SK-N-SH (cell line): ENCODE measurements around the gene SPTLC2. TPM values are rescaled to one million over a fixed set of nuclear protein-coding genes. Genes with fewer than 3 reads are reported as not detected.

Source experiments
- CTCF ChIA-PET: fragments of 300-600, 350-600 bp; formaldehyde crosslinking; extraction: SDS; loops from one replicate; lab custom pipeline; 2021; lab: Yijun Ruan, JAX
- POLR2A ChIA-PET: fragments of 350-600 bp; sonication (Branson Sonifier 250); formaldehyde crosslinking; extraction: SDS; loops from one replicate; lab custom pipeline; 2020; ENCODE audit warnings: antibody characterized with exemption, inconsistent platforms; lab: Yijun Ruan, JAX
- DNase-seq: peaks from one replicate; pipeline ENCODE4 v3.0.0; 2012
- H2AFZ ChIP-seq: fragments of 200-600 bp; sonication (generic); 2 replicates; pipeline ENCODE4 v1.8.1; 2016; ENCODE audit warnings: antibody characterized with exemption, mild to moderate bottlenecking, low read depth
- H3F3A ChIP-seq: fragments of 200-600 bp; sonication (generic); replicated peaks from 2 replicates; pipeline ENCODE3; 2016; ENCODE audit warnings: antibody characterized with exemption, mild to moderate bottlenecking; ENCODE audit not compliant: insufficient read depth
- H3K27ac ChIP-seq, 2 experiments: fragments of 200-500 bp in 1 of 2; fragments of 200-600 bp in 1 of 2; sonication (Bioruptor generic) in 1 of 2; sonication (generic), shearing (Covaris generic) in 1 of 2; 2 replicates each; pipeline versions ENCODE4 v1.5.1 to v1.6.1; 2014 to 2016; ENCODE audit warnings: low read depth in 2 of 2, inconsistent platforms in 1 of 2, low read length in 1 of 2, mild to moderate bottlenecking in 1 of 2, mixed read lengths in 1 of 2
- H3K27me3 ChIP-seq: fragments of 200-600 bp; sonication (generic), shearing (Covaris generic); 2 replicates; pipeline ENCODE4 v1.6.1; 2016; ENCODE audit warnings: mixed run types; ENCODE audit not compliant: insufficient read depth
- H3K36me3 ChIP-seq, 2 experiments: fragments of 200-500 bp in 1 of 2; fragments of 200-600 bp in 1 of 2; sonication (Bioruptor generic) in 1 of 2; sonication (generic) in 1 of 2; replicated peaks in 1 of 2; 2 replicates each; pipeline versions ENCODE3 to v1.5.1; 2014 to 2016; ENCODE audit warnings: low read length in 1 of 2, mild to moderate bottlenecking in 1 of 2; ENCODE audit not compliant: insufficient read depth in 2 of 2, control insufficient read depth in 1 of 2
- H3K4me1 ChIP-seq, 2 experiments: fragments of 200-500 bp in 1 of 2; fragments of 200-600 bp in 1 of 2; sonication (Bioruptor generic) in 1 of 2; sonication (generic), shearing (Covaris generic) in 1 of 2; 2 replicates each; pipeline versions ENCODE4 v1.5.1 to v1.6.1; 2014 to 2016; ENCODE audit warnings: low read depth in 1 of 2, low read length in 1 of 2, mixed run types in 1 of 2; ENCODE audit not compliant: insufficient read depth in 2 of 2, control insufficient read depth in 1 of 2
- H3K4me2 ChIP-seq: fragments of 200-600 bp; sonication (generic), shearing (Covaris generic); 2 replicates; pipeline ENCODE4 v1.6.1; 2017; ENCODE audit warnings: mixed run types
- H3K4me3 ChIP-seq, 2 experiments: fragments of 200-500 bp in 1 of 2; fragments of 200-600 bp in 1 of 2; sonication (Bioruptor generic) in 1 of 2; sonication (generic), shearing (Covaris generic) in 1 of 2; 2 replicates each; pipeline versions ENCODE4 v1.5.1 to v1.8.1; 2014 to 2016; ENCODE audit warnings: low read depth in 2 of 2, inconsistent platforms in 1 of 2, low read length in 1 of 2, mild to moderate bottlenecking in 1 of 2, mixed read lengths in 1 of 2, moderate library complexity in 1 of 2
- H3K79me2 ChIP-seq: fragments of 200-600 bp; sonication (generic); 2 replicates; pipeline ENCODE4 v1.8.1; 2017; ENCODE audit warnings: mild to moderate bottlenecking; ENCODE audit not compliant: insufficient read depth
- H3K9ac ChIP-seq: fragments of 200-600 bp; sonication (generic); 2 replicates; pipeline ENCODE4 v1.6.1; 2017; ENCODE audit warnings: mixed run types
- H3K9me2 ChIP-seq: fragments of 200-600 bp; sonication (generic); 2 replicates; pipeline ENCODE4 v1.6.1; 2017; ENCODE audit warnings: mixed run types
- H3K9me3 ChIP-seq: fragments of 200-600 bp; sonication (generic); 2 replicates; pipeline ENCODE4 v1.6.1; 2017; ENCODE audit warnings: mixed run types, mild to moderate bottlenecking, moderate library complexity
- H4K20me1 ChIP-seq: fragments of 200-600 bp; sonication (generic); 2 replicates; pipeline ENCODE4 v1.6.1; 2017; ENCODE audit warnings: mild to moderate bottlenecking, mixed run types; ENCODE audit not compliant: insufficient read depth
- CTCF ChIP-seq: fragments of 200-600 bp; sonication (generic); IDR thresholded peaks from 2 replicates; pipeline ENCODE4 v1.6.1; 2017; ENCODE audit warnings: antibody characterized with exemption, mild to moderate bottlenecking, moderate library complexity
- EZH2phosphoT487 ChIP-seq: fragments of 200-600 bp; sonication (generic); IDR thresholded peaks from 2 replicates; pipeline ENCODE4 v1.6.1; 2017; ENCODE audit warnings: low read depth, mixed run types, mild to moderate bottlenecking, antibody characterized with exemption, moderate library complexity, borderline replicate concordance
- FOSL2 ChIP-seq: IDR thresholded peaks from 2 replicates; pipeline ENCODE4 v1.4.0; 2012; ENCODE audit warnings: low read depth, mild to moderate bottlenecking, moderate library complexity, borderline replicate concordance
- FOXJ3 ChIP-seq: sonication (generic); formaldehyde crosslinking; IDR thresholded peaks from 2 replicates; pipeline ENCODE4 v1.5.1; 2020; ENCODE audit warnings: mild to moderate bottlenecking, missing genetic modification reagents
- FOXM1 ChIP-seq: IDR thresholded peaks from 2 replicates; pipeline ENCODE4 v1.4.0; 2012; ENCODE audit warnings: low read depth, mild to moderate bottlenecking
- GABPA ChIP-seq: IDR thresholded peaks from 2 replicates; pipeline ENCODE4 v1.4.0; 2012; ENCODE audit warnings: low read depth, mild to moderate bottlenecking
- JUND ChIP-seq: IDR thresholded peaks from 2 replicates; pipeline ENCODE4 v1.4.0; 2012
- MAX ChIP-seq: IDR thresholded peaks from 2 replicates; pipeline ENCODE4 v1.4.0; 2012; ENCODE audit warnings: low read depth
- MEF2A ChIP-seq: IDR thresholded peaks from 2 replicates; pipeline ENCODE4 v1.4.0; 2012; ENCODE audit warnings: low read depth, borderline replicate concordance
- NFIC ChIP-seq: IDR thresholded peaks from 2 replicates; pipeline ENCODE4 v1.4.0; 2012; ENCODE audit warnings: borderline replicate concordance
- PBX3 ChIP-seq: IDR thresholded peaks from 2 replicates; pipeline ENCODE4; 2012
- RAD21 ChIP-seq: IDR thresholded peaks from 2 replicates; pipeline ENCODE4 v1.6.1; 2012; ENCODE audit warnings: mild to moderate bottlenecking, low read length
- RCOR1 ChIP-seq: fragments of 150-350 bp; IDR thresholded peaks from 2 replicates; pipeline ENCODE4 v1.6.1; 2017; ENCODE audit warnings: antibody characterized with exemption, low read length
- REST ChIP-seq: IDR thresholded peaks from 2 replicates; pipeline ENCODE4 v1.6.1; 2012; ENCODE audit warnings: mild to moderate bottlenecking, low read depth, low read length, moderate library complexity
- RXRA ChIP-seq: IDR thresholded peaks from 2 replicates; pipeline ENCODE4 v1.4.0; 2012; ENCODE audit warnings: low read depth, mild to moderate bottlenecking, borderline replicate concordance
- SMC3 ChIP-seq: IDR thresholded peaks from 2 replicates; pipeline ENCODE4 v1.6.1; 2012; ENCODE audit warnings: low read depth, low read length, improper control_type of control experiment
- TCF12 ChIP-seq: IDR thresholded peaks from 2 replicates; pipeline ENCODE4 v1.4.0; 2012
- TEAD4 ChIP-seq: IDR thresholded peaks from 2 replicates; pipeline ENCODE4 v1.4.0; 2012; ENCODE audit warnings: mild to moderate bottlenecking, borderline replicate concordance; ENCODE audit not compliant: insufficient read depth
- YY1 ChIP-seq: IDR thresholded peaks from 2 replicates; pipeline ENCODE4 v1.4.0; 2012; ENCODE audit warnings: low read depth, mild to moderate bottlenecking
- WGBS: methylation state at CpG from one replicate; pipeline ENCODE4 v1.1.6; 2017; ENCODE audit warnings: low lambda C conversion rate; 5-methylcytosine and 5-hydroxymethylcytosine counted together
- polyA plus RNA-seq, 3 experiments: library from polyadenylated mRNA; depleted of rRNA; stranded (reverse); fragments of >200 nt; gene quantifications; 2 replicates each; pipeline ENCODE4 v1.2.3, GENCODE V29; 2012

Gene SPTLC2
- polyA plus RNA-seq, 1 of the 3 experiments (the other 2 are of a cell fraction): 10.2 TPM

- CTCF ChIA-PET: no interaction called here
- H3K27ac ChIP-seq: peak overlapping the region in 1 of 2 experiments; percentile 29; a peak in 1 of 4 replicates
- POLR2A ChIA-PET: no interaction called here
These were observed 130.3 kb downstream of the SPTLC2 start for GRCh38 chr14:77485901-77486678.

GRCh38 chr14:77485256-77485655, 131.2 kb downstream of the SPTLC2 start:
- no peak overlapping the region for H3K4me3 ChIP-seq
- no peak overlapping the region for H3K4me2 ChIP-seq
- H3K27ac ChIP-seq: peak overlapping the region in 1 of 2 experiments; percentile 29; a peak in 1 of 4 replicates
- no peak overlapping the region for H3K9ac ChIP-seq
- H4K20me1 ChIP-seq: no peaks in the 10 kb centered on the region
- no peaks in the 10 kb centered on the region for H3K9me2 ChIP-seq
- DNase-seq: peak; percentile 32
- ChIA-PET POLR2A (no interaction called here), CTCF (no interaction called here)
- TF ChIP-seq MEF2A (no peak), PBX3 (no peak), SMC3 (no peak), JUND (no peak), FOSL2 (no peak), RAD21 (no peak), EZH2phosphoT487 (no peak), NFIC (no peak), REST (no peak), YY1 (no peak), MAX (no peak), GABPA (no peak), TCF12 (no peak), TEAD4 (no peak), FOXM1 (no peak), FOXJ3 (CRISPR knock-in tag) (no peak)
- H3K79me2 ChIP-seq: no peaks in the 10 kb centered on the region
- no peaks in the 10 kb centered on the region for H3K36me3 ChIP-seq
- no peaks in the 10 kb centered on the region; a peak in 1 of 4 replicates for H3K4me1 ChIP-seq
- H2AFZ ChIP-seq: no peak overlapping the region
- H3F3A ChIP-seq: no peaks in the 10 kb centered on the region
- WGBS: 86% methylated on average over 3 of the region's 3 CpGs
- no peaks in the 10 kb centered on the region for H3K9me3 ChIP-seq
- no peaks in the 10 kb centered on the region for H3K27me3 ChIP-seq

More at GRCh38 chr14:77485901-77486678, 130.3 kb downstream of the SPTLC2 start:
- Histone ChIP-seq H3K27me3 (no peaks in the 10 kb centered on the region), H3K4me3 (no peak overlapping the region), H4K20me1 (no peaks in the 10 kb centered on the region), H3K9me2 (no peaks in the 10 kb centered on the region), H3K4me2 (no peak overlapping the region), H3K36me3 (no peaks in the 10 kb centered on the region), H3F3A (no peaks in the 10 kb centered on the region), H3K9ac (no peak overlapping the region), H3K4me1 (no peaks in the 10 kb centered on the region; a peak in 1 of 4 replicates), H2AFZ (peak overlapping the region; percentile 12; the same call in 1 of the 2 replicates), H3K79me2 (no peaks in the 10 kb centered on the region), H3K9me3 (no peaks in the 10 kb centered on the region)
- no peak for TF ChIP-seq CTCF
- TF ChIP-seq RXRA: no peak
- TF ChIP-seq RCOR1: no peak
- no peak for DNase-seq
- 61% methylated on average over 7 of the region's 7 CpGs for WGBS
